ENCODE measurements around the gene ZNF217. TPM values are rescaled to one million over a fixed set of nuclear protein-coding genes. Genes with fewer than 3 reads are reported as not detected.

The ZNF217 gene
- total and polyA plus RNA-seq, 10 of the 15 experiments (the other 5 are each of a cell fraction or from before 2014, with no cell fraction given) = 8.5 to 76.6 (median 40.6) TPM

DNA sequence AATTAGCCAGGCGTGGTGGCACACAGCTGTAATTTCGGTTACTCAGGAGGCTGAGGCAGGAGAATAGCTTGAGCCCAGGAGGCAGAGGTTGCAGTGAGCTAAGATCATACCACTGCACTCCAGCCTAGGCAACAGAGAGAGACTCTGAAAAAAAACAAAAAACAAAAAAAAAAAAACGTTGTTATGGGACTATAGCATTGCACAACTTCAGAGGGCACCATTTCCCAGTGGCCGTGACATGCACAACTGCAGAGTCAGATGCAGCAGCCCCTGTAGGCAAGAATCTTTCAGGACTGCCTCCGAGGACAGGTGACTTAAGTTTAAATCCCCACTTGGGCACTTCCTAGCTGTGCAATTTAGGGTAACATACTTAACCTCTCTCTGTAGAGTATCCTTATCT, 64.0 kb downstream of the ZNF217 start:
- Histone ChIP-seq H3K4me2 (ENCODE audit: control insufficient read depth, insufficient read depth) (no peak overlapping the region), H3K4me3 (no peak overlapping the region), H3K36me3 (ENCODE audit: control insufficient read depth in 2 of 2, insufficient read depth in 2 of 2, low read length in 1 of 2) (no peaks in the 10 kb centered on the region), H3K9me3 (replicated peaks; ENCODE audit: control insufficient read depth, insufficient read depth, low read length) (no peaks in the 10 kb centered on the region), H2AFZ (ENCODE audit: control insufficient read depth, low read depth, low read length) (no peak overlapping the region), H3K27me3 (replicated peaks in 1 of 2; ENCODE audit: control insufficient read depth in 2 of 2, insufficient read depth in 2 of 2, low read length in 1 of 2) (no peaks in the 10 kb centered on the region), H3K27ac (ENCODE audit: control insufficient read depth, insufficient read depth) (no peak overlapping the region), H3K4me1 (ENCODE audit: control insufficient read depth, insufficient read depth, low read length) (no peaks in the 10 kb centered on the region), H3K9ac (ENCODE audit: control insufficient read depth, insufficient read depth, low read length) (no peak overlapping the region), H3K79me2 (ENCODE audit: control insufficient read depth, insufficient read depth, low read length) (no peaks in the 10 kb centered on the region), H4K20me1 (ENCODE audit: control insufficient read depth, insufficient read depth) (no peaks in the 10 kb centered on the region)
- FAIRE-seq (no peak), ATAC-seq (no peak), DNase-seq (ENCODE audit: low read depth, low spot score) (no peak)
- ChIA-PET CTCF (no interaction called here), POLR2A (interaction anchor here (0.7 kb wide), 2 partner anchors 20 to 530 kb away, joined by 4 to 7 read pairs; no protein-coding TSS in a partner anchor), SMC1A (ENCODE audit: uncharacterized antibody, unreplicated experiment) (no interaction called here), RAD21 (ENCODE audit: unreplicated experiment) (no interaction called here)
- intact Hi-C loops (cut with micrococcal nuclease; ENCODE audit: unreplicated experiment) (loop anchor here (10.0 kb wide), 1 partner anchor 275 kb away; no protein-coding TSS in a partner anchor), in situ Hi-C loops (cut with MboI) (no loop called here)
- no TSS peak for BruUV-seq (replicated peaks)
- WGBS (ENCODE audit: insufficient coverage, insufficient replicate concordance, low lambda C conversion rate, missing lambda C conversion rate) = 28% methylated on average over 5 of the region's 5 CpGs
- TF ChIP-seq, protein P1, sequence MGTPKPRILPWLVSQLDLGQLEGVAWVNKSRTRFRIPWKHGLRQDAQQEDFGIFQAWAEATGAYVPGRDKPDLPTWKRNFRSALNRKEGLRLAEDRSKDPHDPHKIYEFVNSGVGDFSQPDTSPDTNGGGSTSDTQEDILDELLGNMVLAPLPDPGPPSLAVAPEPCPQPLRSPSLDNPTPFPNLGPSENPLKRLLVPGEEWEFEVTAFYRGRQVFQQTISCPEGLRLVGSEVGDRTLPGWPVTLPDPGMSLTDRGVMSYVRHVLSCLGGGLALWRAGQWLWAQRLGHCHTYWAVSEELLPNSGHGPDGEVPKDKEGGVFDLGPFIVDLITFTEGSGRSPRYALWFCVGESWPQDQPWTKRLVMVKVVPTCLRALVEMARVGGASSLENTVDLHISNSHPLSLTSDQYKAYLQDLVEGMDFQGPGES (IDR thresholded peaks at IDR 0.05) = no peak
- TF ChIP-seq CBX3 (IDR thresholded peaks at IDR 0.05; ENCODE audit: borderline replicate concordance, low read depth) (no peak), SIN3A (IDR thresholded peaks at IDR 0.05; ENCODE audit: low read depth, low read length) (no peak), HDAC2 (IDR thresholded peaks at IDR 0.05) (no peak), TBL1XR1 (IDR thresholded peaks at IDR 0.05; ENCODE audit: low read depth, low read length) (no peak), KDM1A (IDR thresholded peaks at IDR 0.05; ENCODE audit: borderline replicate concordance) (no peak), JUNB (IDR thresholded peaks at IDR 0.05) (no peak), MTA3 (IDR thresholded peaks at IDR 0.05; ENCODE audit: borderline replicate concordance, low read length) (no peak), MEF2A (IDR thresholded peaks at IDR 0.05; ENCODE audit: insufficient read depth, low read depth, low read length) (no peak), NR2C2 (IDR thresholded peaks at IDR 0.05; ENCODE audit: borderline replicate concordance, control insufficient read depth, insufficient read length, low read depth) (no peak), STAT3 (IDR thresholded peaks at IDR 0.05; ENCODE audit: low read depth, low read length) (no peak), IRF4 (IDR thresholded peaks at IDR 0.05; ENCODE audit: low read depth, low read length) (no peak)
- TF ChIP-seq, protein P2, sequence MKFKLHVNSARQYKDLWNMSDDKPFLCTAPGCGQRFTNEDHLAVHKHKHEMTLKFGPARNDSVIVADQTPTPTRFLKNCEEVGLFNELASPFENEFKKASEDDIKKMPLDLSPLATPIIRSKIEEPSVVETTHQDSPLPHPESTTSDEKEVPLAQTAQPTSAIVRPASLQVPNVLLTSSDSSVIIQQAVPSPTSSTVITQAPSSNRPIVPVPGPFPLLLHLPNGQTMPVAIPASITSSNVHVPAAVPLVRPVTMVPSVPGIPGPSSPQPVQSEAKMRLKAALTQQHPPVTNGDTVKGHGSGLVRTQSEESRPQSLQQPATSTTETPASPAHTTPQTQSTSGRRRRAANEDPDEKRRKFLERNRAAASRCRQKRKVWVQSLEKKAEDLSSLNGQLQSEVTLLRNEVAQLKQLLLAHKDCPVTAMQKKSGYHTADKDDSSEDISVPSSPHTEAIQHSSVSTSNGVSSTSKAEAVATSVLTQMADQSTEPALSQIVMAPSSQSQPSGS (IDR thresholded peaks at IDR 0.05; ENCODE audit: low read length) = no peak

All from GM12878 (cell line).